CD4-positive, alpha-beta memory T cell (primary cell): Measurements from ENCODE around the gene OXSR1. TPM values are rescaled to one million over a fixed set of nuclear protein-coding genes. Genes with fewer than 3 reads are reported as not detected.
A peak's percentile ranks its signal among the peaks of the same experiment; 100 is the strongest.

ENCODE experiments used
- CTCF ChIA-PET: fragments of 350-600 bp; sonication (Branson Sonifier 250); formaldehyde crosslinking; loops from one replicate; lab custom pipeline; 2021; ENCODE audit warnings: inconsistent platforms; ENCODE audit not compliant: partially characterized antibody; lab: Charles Lee
- POLR2A ChIA-PET: fragments of 350-600 bp; sonication (Branson Sonifier 250); formaldehyde crosslinking; loops from one replicate; lab custom pipeline; 2021; ENCODE audit not compliant: partially characterized antibody; lab: Charles Lee
- DNase-seq, 5 donors: peaks; one replicate each; pipeline versions ENCODE4 v3.0.0 to v3.0.0-alpha.2; 2020 to 2022; ENCODE audit warnings: mixed read lengths in 1 of 5
- H3K27ac ChIP-seq: one replicate; pipeline ENCODE4 v1.7.0; 2013; ENCODE audit warnings: low read depth, low read length
- H3K27me3 ChIP-seq: 2 replicates; pipeline ENCODE4 v1.7.0; 2013; ENCODE audit warnings: mild to moderate bottlenecking, low read length, moderate library complexity; ENCODE audit not compliant: insufficient read depth
- H3K36me3 ChIP-seq: 2 replicates; pipeline ENCODE4 v1.7.0; 2013; ENCODE audit warnings: mild to moderate bottlenecking, low read length, moderate library complexity; ENCODE audit not compliant: insufficient read depth
- H3K4me1 ChIP-seq: 2 replicates; pipeline ENCODE4 v1.7.0; 2013; ENCODE audit warnings: mild to moderate bottlenecking, low read length, moderate library complexity; ENCODE audit not compliant: insufficient read depth
- H3K4me3 ChIP-seq, 2 donors: one replicate each; pipeline ENCODE4 v1.7.0; 2013; ENCODE audit warnings: low read length in 2 of 2, mild to moderate bottlenecking in 1 of 2
- H3K9me3 ChIP-seq, 2 donors: one replicate each; pipeline ENCODE4 v1.7.0; 2013; ENCODE audit warnings: low read length in 2 of 2, control low read depth in 1 of 2; ENCODE audit not compliant: control insufficient read depth in 1 of 2
- H3K27ac Mint-ChIP-seq, 7 donors: one replicate each; pipeline ENCODE4 v1.8.0; 2020 to 2021; ENCODE audit warnings: mixed read lengths in 7 of 7, mild to moderate bottlenecking in 6 of 7, inconsistent platforms in 3 of 7, moderate library complexity in 3 of 7
- H3K27me3 Mint-ChIP-seq, 2 donors: one replicate each; pipeline ENCODE4 v1.8.0; 2020 to 2021; ENCODE audit warnings: mixed read lengths in 2 of 2
- H3K36me3 Mint-ChIP-seq, 2 donors: one replicate each; pipeline ENCODE4 v1.8.0; 2020 to 2021; ENCODE audit warnings: mixed read lengths in 2 of 2, inconsistent platforms in 1 of 2, mild to moderate bottlenecking in 1 of 2
- H3K4me1 Mint-ChIP-seq, 4 donors: one replicate each; pipeline ENCODE4 v1.8.0; 2020 to 2021; ENCODE audit warnings: mixed read lengths in 4 of 4, mild to moderate bottlenecking in 1 of 4
- H3K4me3 Mint-ChIP-seq, 8 donors: one replicate each; pipeline ENCODE4 v1.8.0; 2020 to 2021; ENCODE audit warnings: mixed read lengths in 8 of 8, mild to moderate bottlenecking in 7 of 8, moderate library complexity in 6 of 8, inconsistent platforms in 3 of 8
- H3K9me3 Mint-ChIP-seq, 8 donors: one replicate each; pipeline ENCODE4 v1.8.0; 2020 to 2021; ENCODE audit warnings: mixed read lengths in 8 of 8, mild to moderate bottlenecking in 5 of 8, inconsistent platforms in 3 of 8, moderate library complexity in 1 of 8
- intact Hi-C: fragments of 100-400 bp; cut with micrococcal nuclease; formaldehyde crosslinking; loops from one replicate; pipeline ENCODE4 v1.15.1; 2023
- polyA plus RNA-seq, 2 donors: library from polyadenylated mRNA; unstranded; fragments of 300-500 nt; fragmentation: Illumina TruSeq; gene quantifications; one replicate each; pipeline ENCODE4 v1.2.3, GENCODE V29; 2021
- total RNA-seq, 2 experiments: library from RNA; stranded (reverse); gene quantifications; one replicate each; pipeline ENCODE4 v1.2.3, GENCODE V29; 2021

OXSR1 gene
- total and polyA plus RNA-seq, 4 experiments from 2014 or later = 13.3 to 43.9 (median 28.8) TPM

- H3K27ac ChIP-seq = no peak overlapping the region
- CTCF ChIA-PET = interaction anchor here (0.7 to 1.2 kb wide), 2 partner anchors 75 to 106 kb away, joined by 3 read pairs; partner anchors contain the start of gene XYLB
- no peaks in the 10 kb centered on the region for H3K36me3 ChIP-seq
- intact Hi-C loops = no loop called here
- Mint-ChIP-seq H3K27me3 (no peaks in the 10 kb centered on the region), H3K27ac (no peak overlapping the region), H3K9me3 (peaks cover 0 to 3% (median 0%) of the 10 kb centered on the region in 8 donors), H3K36me3 (peaks cover 2 to 4% of the 10 kb centered on the region in 2 donors), H3K4me1 (peaks cover 8 to 16% (median 11%) of the 10 kb centered on the region in 4 donors), H3K4me3 (no peak overlapping the region)
- H3K27me3 ChIP-seq = no peaks in the 10 kb centered on the region
- H3K4me1 ChIP-seq = peaks cover 5% of the 10 kb centered on the region
- no peaks in the 10 kb centered on the region for H3K9me3 ChIP-seq
- no peak for DNase-seq
- H3K4me3 ChIP-seq = no peak overlapping the region
- POLR2A ChIA-PET = no interaction called here
Measured at GRCh38 chr3:38271553-38271952, 106.2 kb downstream of the OXSR1 start.

- ChIA-PET CTCF (interaction anchor here (1.3 kb wide), 1 partner anchor 23 kb away, joined by 3 read pairs; no protein-coding TSS in a partner anchor), POLR2A (no interaction called here)
- Mint-ChIP-seq H3K36me3 (peaks cover 4 to 5% of the 10 kb centered on the region in 2 donors), H3K9me3 (peaks cover 0 to 3% (median 0%) of the 10 kb centered on the region in 8 donors), H3K27ac (no peak overlapping the region), H3K27me3 (no peaks in the 10 kb centered on the region), H3K4me3 (no peak overlapping the region), H3K4me1 (no peaks in the 10 kb centered on the region)
- H3K27ac ChIP-seq = no peak overlapping the region
- DNase-seq = no peak
- intact Hi-C loops = no loop called here
- H3K27me3 ChIP-seq = no peaks in the 10 kb centered on the region
- H3K36me3 ChIP-seq = no peaks in the 10 kb centered on the region
- no peaks in the 10 kb centered on the region for H3K9me3 ChIP-seq
- no peaks in the 10 kb centered on the region for H3K4me1 ChIP-seq
- H3K4me3 ChIP-seq = no peak overlapping the region
Measured at GRCh38 chr3:38274864-38275649, 109.7 kb downstream of the OXSR1 start.

GRCh38 chr3:38275658-38276057, 110.3 kb downstream of the OXSR1 start:
- Histone ChIP-seq H3K4me3 (no peak overlapping the region), H3K4me1 (no peaks in the 10 kb centered on the region), H3K36me3 (no peaks in the 10 kb centered on the region), H3K9me3 (no peaks in the 10 kb centered on the region), H3K27ac (no peak overlapping the region), H3K27me3 (no peaks in the 10 kb centered on the region)
- no peak overlapping the region for H3K4me3 Mint-ChIP-seq
- H3K36me3 Mint-ChIP-seq = peaks cover 3 to 5% of the 10 kb centered on the region in 2 donors
- ChIA-PET POLR2A (no interaction called here), CTCF (interaction anchor here (1.3 kb wide), 1 partner anchor 23 kb away, joined by 3 read pairs; no protein-coding TSS in a partner anchor)
- H3K27ac Mint-ChIP-seq = no peak overlapping the region
- no peaks in the 10 kb centered on the region for H3K4me1 Mint-ChIP-seq
- no peak for DNase-seq
- no peaks in the 10 kb centered on the region for H3K27me3 Mint-ChIP-seq
- intact Hi-C loops = no loop called here
- H3K9me3 Mint-ChIP-seq = peaks cover 0 to 2% (median 0%) of the 10 kb centered on the region in 8 donors

- H3K4me3 Mint-ChIP-seq = no peak overlapping the region
- Histone ChIP-seq H3K4me3 (no peak overlapping the region), H3K27ac (no peak overlapping the region), H3K9me3 (no peaks in the 10 kb centered on the region), H3K27me3 (no peaks in the 10 kb centered on the region), H3K36me3 (no peaks in the 10 kb centered on the region), H3K4me1 (no peaks in the 10 kb centered on the region)
- no peaks in the 10 kb centered on the region for H3K9me3 Mint-ChIP-seq
- H3K36me3 Mint-ChIP-seq = peaks cover 0 to 3% of the 10 kb centered on the region in 2 donors
- no peaks in the 10 kb centered on the region for H3K4me1 Mint-ChIP-seq
- H3K27ac Mint-ChIP-seq = peak overlapping the region in 1 of 7 donors; percentile 70
- intact Hi-C loops = no loop called here
- ChIA-PET POLR2A (no interaction called here), CTCF (no interaction called here)
- no peaks in the 10 kb centered on the region for H3K27me3 Mint-ChIP-seq
- DNase-seq = no peak
Measured at GRCh38 chr3:38276081-38276916, 111.0 kb downstream of the OXSR1 start.

- intact Hi-C loops = no loop called here
- Mint-ChIP-seq H3K27me3 (no peaks in the 10 kb centered on the region), H3K36me3 (peaks cover 0 to 3% of the 10 kb centered on the region in 2 donors), H3K27ac (no peak overlapping the region), H3K9me3 (no peaks in the 10 kb centered on the region), H3K4me3 (no peak overlapping the region), H3K4me1 (no peaks in the 10 kb centered on the region)
- H3K4me3 ChIP-seq = no peak overlapping the region
- H3K9me3 ChIP-seq = no peaks in the 10 kb centered on the region
- ChIA-PET POLR2A (no interaction called here), CTCF (no interaction called here)
- H3K4me1 ChIP-seq = no peaks in the 10 kb centered on the region
- H3K27me3 ChIP-seq = no peaks in the 10 kb centered on the region
- no peaks in the 10 kb centered on the region for H3K36me3 ChIP-seq
- no peak for DNase-seq
- H3K27ac ChIP-seq = no peak overlapping the region
Measured at GRCh38 chr3:38276917-38277630, 111.7 kb downstream of the OXSR1 start.

GRCh38 chr3:38278841-38279240, 113.5 kb downstream of the OXSR1 start:
- Mint-ChIP-seq H3K27me3 (no peaks in the 10 kb centered on the region), H3K9me3 (no peaks in the 10 kb centered on the region), H3K36me3 (peaks cover 0 to 3% of the 10 kb centered on the region in 2 donors), H3K4me1 (no peaks in the 10 kb centered on the region), H3K4me3 (no peak overlapping the region), H3K27ac (no peak overlapping the region)
- no peaks in the 10 kb centered on the region for H3K27me3 ChIP-seq
- no peak for DNase-seq
- H3K36me3 ChIP-seq = no peaks in the 10 kb centered on the region
- H3K9me3 ChIP-seq = no peaks in the 10 kb centered on the region
- H3K4me3 ChIP-seq = no peak overlapping the region
- H3K27ac ChIP-seq = no peak overlapping the region
- no peaks in the 10 kb centered on the region for H3K4me1 ChIP-seq
- CTCF ChIA-PET = interaction anchor here (2.8 kb wide), 1 partner anchor 68 kb away, joined by 7 read pairs; the partner anchor contains the start of gene XYLB
- intact Hi-C loops = no loop called here
- POLR2A ChIA-PET = no interaction called here
